ENCODE data around the gene TROAP.

DNA sequence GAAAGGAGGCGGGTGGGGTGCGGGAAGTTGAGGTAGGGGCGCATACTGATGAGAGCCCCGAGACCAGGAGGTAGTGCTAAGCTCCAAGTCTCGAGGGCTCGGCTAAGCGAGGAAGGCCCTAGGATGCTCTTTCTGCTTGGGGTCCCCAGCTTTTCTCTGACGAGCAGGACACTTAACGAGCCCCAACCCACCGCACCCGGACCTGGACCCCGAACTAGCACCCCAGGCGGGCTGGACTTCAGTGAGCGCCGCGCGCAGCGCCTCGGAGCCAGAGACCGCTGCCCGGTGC lies 18.7 kb downstream of the TROAP start:
- TF ChIP-seq GATA2 (IDR thresholded peaks at IDR 0.05; ENCODE audit: low read depth, low read length) = no peak
- TF ChIP-seq GATA3 (IDR thresholded peaks at IDR 0.05; ENCODE audit: low read depth, low read length) = no peak
